GM21381 (cell line): ENCODE results near the gene C2CD5.
"Not testable (repeated sequence)": the region's sequence is repeated elsewhere in the genome, so short reads cannot be mapped to it uniquely, and the experiment has no call there.

ENCODE experiments used
- ATAC-seq: cut with Tn5 transposase; IDR thresholded peaks from one replicate; pipeline ENCODE4 v1.9.1; 2021; ENCODE audit warnings: mild to moderate bottlenecking, moderate library complexity; ENCODE audit not compliant: unreplicated experiment

Gene C2CD5

GRCh38 chr12:22544038-22544979 is at the start of gene C2CD5:
TSS of gene C2CD5 (minus strand) at chr12:22544542. CDS start at chr12:22544150, 392 bp downstream.
- peak; percentile 69 for ATAC-seq

- ATAC-seq, result no peak
Measured at GRCh38 chr12:22593864-22594263, 49.5 kb upstream of the C2CD5 start.

GRCh38 chr12:22588817-22589216 is 44.5 kb upstream of the C2CD5 start:
- no peak for ATAC-seq

- no peak for ATAC-seq
Measured at GRCh38 chr12:22578328-22578727, 34.0 kb upstream of the C2CD5 start.

- no peak for ATAC-seq
Measured at GRCh38 chr12:22577667-22578066, 33.3 kb upstream of the C2CD5 start.

- ATAC-seq, result no peak
Measured at GRCh38 chr12:22576473-22576872, 32.1 kb upstream of the C2CD5 start.

- no peak for ATAC-seq
Measured at GRCh38 chr12:22576065-22576464, 31.7 kb upstream of the C2CD5 start.

GRCh38 chr12:22574921-22575320 is 30.6 kb upstream of the C2CD5 start:
- no peak for ATAC-seq

GRCh38 chr12:22573181-22573580 is 28.8 kb upstream of the C2CD5 start:
- ATAC-seq, result no peak

GRCh38 chr12:22569253-22569652 is 24.9 kb upstream of the C2CD5 start:
- ATAC-seq, result no peak

GRCh38 chr12:22562036-22563028 is 18.0 kb upstream of the C2CD5 start:
- no peak for ATAC-seq

GRCh38 chr12:22554750-22555149 is 10.4 kb upstream of the C2CD5 start:
- not testable (repeated sequence) for ATAC-seq

- no peak for ATAC-seq
Measured at GRCh38 chr12:22551624-22552023, 7.3 kb upstream of the C2CD5 start.

GRCh38 chr12:22545255-22545654 is 913 bp upstream of the C2CD5 start:
- no peak for ATAC-seq

GRCh38 chr12:22543246-22544037 is 900 bp downstream of the C2CD5 start:
- peak; percentile 47 for ATAC-seq

GRCh38 chr12:22541496-22542155 is 2.7 kb downstream of the C2CD5 start:
- ATAC-seq, result no peak

GRCh38 chr12:22539055-22539454 is 5.3 kb downstream of the C2CD5 start:
- no peak for ATAC-seq

GRCh38 chr12:22538311-22538710 is 6.0 kb downstream of the C2CD5 start:
- ATAC-seq, result no peak

- ATAC-seq, result no peak
Measured at GRCh38 chr12:22536971-22537544, 7.3 kb downstream of the C2CD5 start.
